HepG2 (cell line): ENCODE data around the gene TIAM2. TPM values are rescaled to one million over a fixed set of nuclear protein-coding genes. Genes with fewer than 3 reads are reported as not detected.

Experiments
- FOSL2 ChIP-seq: sonication (generic); formaldehyde crosslinking; IDR thresholded peaks from 2 replicates; pipeline ENCODE4 v1.4.0; 2020; ENCODE audit warnings: missing genetic modification reagents
- GATA4 ChIP-seq: sonication (generic); IDR thresholded peaks from 2 replicates; pipeline ENCODE4 v1.6.1; 2016; ENCODE audit warnings: antibody characterized with exemption, low read depth, borderline replicate concordance
- GRHL1 ChIP-seq: sonication (generic); formaldehyde crosslinking; conservative IDR thresholded peaks from 2 replicates; pipeline ENCODE4 v1.8.0; 2022; ENCODE audit warnings: missing genetic modification reagents
- KDM5A ChIP-seq: fragments of 200-600 bp; sonication (generic); IDR thresholded peaks from 2 replicates; pipeline ENCODE4 v1.7.0; 2018; ENCODE audit warnings: antibody characterized with exemption, mild to moderate bottlenecking, low read length, borderline replicate concordance
- LCORL ChIP-seq, 2 experiments: fragments of 450-650 bp in 1 of 2; sonication (generic) in 1 of 2; formaldehyde crosslinking in 1 of 2; IDR thresholded peaks; 2 replicates each; pipeline versions ENCODE4 v1.5.0 to v1.6.1; 2017 to 2020; ENCODE audit warnings: antibody characterized with exemption in 1 of 2, missing genetic modification reagents in 1 of 2
- MXD1 ChIP-seq: sonication (generic); formaldehyde crosslinking; IDR thresholded peaks from 2 replicates; pipeline ENCODE4 v1.4.0; 2020; ENCODE audit warnings: mild to moderate bottlenecking, missing genetic modification reagents
- NR2C2 ChIP-seq: sonication (generic); formaldehyde crosslinking; IDR thresholded peaks from 2 replicates; pipeline ENCODE4 v1.4.0; 2020; ENCODE audit warnings: missing genetic modification reagents, mild to moderate bottlenecking, moderate library complexity, borderline replicate concordance
- RARA ChIP-seq: IDR thresholded peaks from 2 replicates; pipeline ENCODE4 v1.6.1; 2016; ENCODE audit warnings: missing genetic modification reagents, missing compliant biosample characterization
- SALL1 ChIP-seq: sonication (generic); formaldehyde crosslinking; IDR thresholded peaks from 2 replicates; pipeline ENCODE4 v1.8.0; 2022; ENCODE audit warnings: mild to moderate bottlenecking, missing genetic modification reagents
- SIN3A ChIP-seq: IDR thresholded peaks from 2 replicates; pipeline ENCODE4 v1.6.1; 2011; ENCODE audit warnings: low read depth, mild to moderate bottlenecking, control low read depth, low read length, borderline replicate concordance
- SRY ChIP-seq: sonication (generic); formaldehyde crosslinking; IDR thresholded peaks from 2 replicates; pipeline ENCODE4 v1.8.0; 2022; ENCODE audit warnings: mild to moderate bottlenecking, missing genetic modification reagents
- TBL1XR1 ChIP-seq: fragments of 150-350 bp; IDR thresholded peaks from 2 replicates; pipeline ENCODE4 v1.6.1; 2014; ENCODE audit warnings: borderline replicate concordance, low read length; ENCODE audit not compliant: partially characterized antibody
- TEAD3 ChIP-seq: optimal IDR thresholded peaks from 2 replicates; pipeline ENCODE3; 2016; ENCODE audit warnings: borderline replicate concordance
- TGIF2 ChIP-seq: IDR thresholded peaks from 2 replicates; pipeline ENCODE4 v1.6.1; 2016; ENCODE audit warnings: control low read depth, missing compliant biosample characterization
- ZBTB43 ChIP-seq: sonication (generic); formaldehyde crosslinking; conservative IDR thresholded peaks from 2 replicates; pipeline ENCODE4 v1.4.0; 2020; ENCODE audit warnings: missing genetic modification reagents
- ZBTB7A ChIP-seq: sonication (generic); formaldehyde crosslinking; IDR thresholded peaks from 2 replicates; pipeline ENCODE4 v1.8.0; 2022; ENCODE audit warnings: mild to moderate bottlenecking, missing genetic modification reagents
- ZNF280D ChIP-seq: sonication (generic); formaldehyde crosslinking; IDR thresholded peaks from 2 replicates; pipeline ENCODE4 v1.5.1; 2020; ENCODE audit warnings: mild to moderate bottlenecking, missing genetic modification reagents
- ZNF557 ChIP-seq: sonication (generic); formaldehyde crosslinking; IDR thresholded peaks from 2 replicates; pipeline ENCODE4 v1.4.0; 2020; ENCODE audit warnings: missing genetic modification reagents
- ZNF709 ChIP-seq: sonication (generic); formaldehyde crosslinking; IDR thresholded peaks from 2 replicates; pipeline ENCODE4 v1.5.0; 2020; ENCODE audit warnings: mild to moderate bottlenecking, missing genetic modification reagents
- ZNF768 ChIP-seq: sonication (generic); formaldehyde crosslinking; IDR thresholded peaks from 2 replicates; pipeline ENCODE4 v1.4.0; 2020; ENCODE audit warnings: missing genetic modification reagents
- ZSCAN25 ChIP-seq: sonication (generic); formaldehyde crosslinking; IDR thresholded peaks from 2 replicates; pipeline ENCODE4 v1.8.0; 2022; ENCODE audit warnings: mild to moderate bottlenecking, missing genetic modification reagents
- ZSCAN9 ChIP-seq: IDR thresholded peaks from 2 replicates; pipeline ENCODE4 v1.6.1; 2016; ENCODE audit warnings: borderline replicate concordance
- polyA plus RNA-seq, 8 experiments: library from polyadenylated mRNA; depleted of rRNA in 3 of 8; stranded (reverse) in 7 of 8; unstranded in 1 of 8; fragments of >200 nt; fragmentation: Illumina TruSeq in 4 of 8; extraction: Trizol in 4 of 8; gene quantifications; 2 replicates each; pipeline versions ENCODE4 v1.2.1 to v1.2.3, GENCODE V29; 2011 to 2016; ENCODE audit warnings: low read depth in 4 of 8, missing spikeins in 1 of 8, mixed read lengths in 1 of 8; ENCODE audit not compliant: insufficient read depth in 1 of 8
- total RNA-seq, 5 experiments: library from RNA; depleted of rRNA; stranded (reverse); fragments of >200 nt; fragmentation: Illumina TruSeq; extraction: Trizol; gene quantifications; 2 replicates each; pipeline ENCODE4 v1.2.3, GENCODE V29; 2016; ENCODE audit warnings: low read depth in 1 of 5
- TF ChIP-seq, protein P1 (sequence below): sonication (generic); formaldehyde crosslinking; IDR thresholded peaks from 2 replicates; pipeline ENCODE4 v1.5.1; 2020; ENCODE audit warnings: mild to moderate bottlenecking, missing genetic modification reagents, borderline replicate concordance

TIAM2 gene
- total and polyA plus RNA-seq, 2 of the 13 experiments (the other 11 are each of a cell fraction or from before 2014, with no cell fraction given): 4.1 to 4.5 TPM

DNA sequence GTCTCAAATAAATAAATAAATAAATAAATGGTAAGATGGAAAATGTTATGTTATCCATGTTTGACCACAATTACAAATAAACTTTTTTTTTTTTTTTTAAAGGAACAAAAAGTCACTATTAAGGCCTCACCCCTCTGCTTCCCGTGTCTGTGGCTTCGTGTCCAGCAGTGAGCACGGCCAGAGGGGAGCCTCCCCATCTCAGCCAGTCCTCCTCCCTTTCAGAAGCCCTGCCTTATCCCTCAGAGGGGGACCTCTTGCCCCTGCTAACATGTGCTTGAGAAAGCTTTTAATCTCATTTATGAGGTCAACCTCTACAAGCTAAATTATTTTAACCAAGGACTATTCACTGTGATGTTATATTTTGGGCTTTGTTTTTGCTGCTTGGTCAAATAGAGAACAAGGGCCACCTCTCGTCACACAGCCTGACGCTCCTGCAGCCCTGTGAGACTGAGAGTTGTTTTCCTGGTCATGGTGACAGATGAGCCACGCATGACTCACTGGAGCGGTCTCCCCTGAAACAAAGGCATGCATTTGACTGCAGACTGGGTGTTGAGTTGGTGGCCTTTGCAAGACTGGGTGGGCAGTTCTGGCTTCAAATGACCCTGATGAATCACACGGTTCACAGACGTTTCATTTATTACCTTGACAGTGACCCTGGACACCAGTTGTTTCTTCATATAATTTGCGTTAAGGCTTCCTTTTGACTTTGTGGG lies 131.8 kb downstream of the TIAM2 start (continued):
- TF ChIP-seq MXD1 (no peak), ZNF557 (no peak), ZSCAN25 (CRISPR knock-in tag) (peak; percentile 33; the same call in 1 of the 2 replicates), TBL1XR1 (peak; percentile 87), SRY (CRISPR knock-in tag) (no peak), KDM5A (no peak), ZBTB43 (CRISPR knock-in tag) (no peak), FOSL2 (CRISPR knock-in tag) (peak; percentile 97), ZNF280D (CRISPR knock-in tag) (no peak), ZNF768 (CRISPR knock-in tag) (no peak), GRHL1 (CRISPR knock-in tag) (no peak), TEAD3 (no peak), ZNF709 (CRISPR knock-in tag) (no peak), ZSCAN9 (CRISPR knock-in tag) (no peak), SALL1 (peak; percentile 84), ZBTB7A (no peak), TGIF2 (CRISPR knock-in tag) (no peak), RARA (CRISPR knock-in tag) (peak; percentile 93), NR2C2 (0 out of 2 replicates have a peak, but pooled peaks have one; percentile 23), SIN3A (no peak), GATA4 (no peak), LCORL (IDR thresholded peaks at IDR 0.05) (no peak), LCORL (CRISPR knock-in tag; IDR thresholded peaks at IDR 0.05) (no peak)
- TF ChIP-seq, protein P1, sequence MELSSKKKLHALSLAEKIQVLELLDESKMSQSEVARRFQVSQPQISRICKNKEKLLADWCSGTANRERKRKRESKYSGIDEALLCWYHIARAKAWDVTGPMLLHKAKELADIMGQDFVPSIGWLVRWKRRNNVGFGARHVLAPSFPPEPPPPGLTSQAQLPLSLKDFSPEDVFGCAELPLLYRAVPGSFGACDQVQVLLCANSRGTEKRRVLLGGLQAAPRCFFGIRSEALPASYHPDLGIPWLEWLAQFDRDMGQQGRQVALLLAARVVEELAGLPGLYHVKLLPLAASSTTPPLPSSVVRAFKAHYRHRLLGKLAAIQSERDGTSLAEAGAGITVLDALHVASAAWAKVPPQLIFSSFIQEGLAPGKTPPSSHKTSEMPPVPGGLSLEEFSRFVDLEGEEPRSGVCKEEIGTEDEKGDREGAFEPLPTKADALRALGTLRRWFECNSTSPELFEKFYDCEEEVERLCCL (CRISPR knock-in tag): no peak
